Glutamatergic neuron (in vitro differentiated cells): ENCODE results near the gene MYO18B. TPM values are rescaled to one million over a fixed set of nuclear protein-coding genes. Genes with fewer than 3 reads are reported as not detected.

ENCODE experiments used
- DNase-seq: peaks from one replicate; pipeline ENCODE4 v3.0.0; 2022
- H3K27ac Mint-ChIP-seq: one replicate; pipeline ENCODE4 v1.8.0; 2020; ENCODE audit warnings: mild to moderate bottlenecking, mixed read lengths, inconsistent platforms; ENCODE audit not compliant: unreplicated experiment
- H3K27me3 Mint-ChIP-seq: one replicate; pipeline ENCODE4 v1.8.0; 2020; ENCODE audit warnings: mild to moderate bottlenecking, moderate library complexity, mixed read lengths, inconsistent platforms; ENCODE audit not compliant: unreplicated experiment
- H3K36me3 Mint-ChIP-seq: one replicate; pipeline ENCODE4 v1.8.0; 2020; ENCODE audit warnings: mild to moderate bottlenecking, mixed read lengths, inconsistent platforms; ENCODE audit not compliant: unreplicated experiment
- H3K4me1 Mint-ChIP-seq: one replicate; pipeline ENCODE4 v1.8.0; 2020; ENCODE audit warnings: mild to moderate bottlenecking, low read depth, mixed read lengths, inconsistent platforms; ENCODE audit not compliant: unreplicated experiment
- H3K4me3 Mint-ChIP-seq: one replicate; pipeline ENCODE4 v1.8.0; 2020; ENCODE audit warnings: mild to moderate bottlenecking, mixed read lengths, inconsistent platforms; ENCODE audit not compliant: unreplicated experiment
- H3K9me3 Mint-ChIP-seq: one replicate; pipeline ENCODE4 v1.8.0; 2020; ENCODE audit warnings: mild to moderate bottlenecking, moderate library complexity, mixed read lengths, inconsistent platforms; ENCODE audit not compliant: unreplicated experiment
- total RNA-seq: library from RNA; stranded (reverse); fragmentation: NEBNext Ultra II Directional; extraction: Animal tissue kit (Norgen Biotek cat#: 25700); gene quantifications from one replicate; pipeline ENCODE4 v1.2.1, GENCODE V29; 2021; ENCODE audit not compliant: unreplicated experiment
- TF ChIP-seq, protein P1 (sequence below): fragments of 200-600 bp; sonication (generic); IDR thresholded peaks from one replicate; pipeline ENCODE4 v1.5.0; 2021; ENCODE audit not compliant: partially characterized antibody, unreplicated experiment

MYO18B gene
- total RNA-seq, 1 donor from 2014 or later, result 0.25 TPM

DNA sequence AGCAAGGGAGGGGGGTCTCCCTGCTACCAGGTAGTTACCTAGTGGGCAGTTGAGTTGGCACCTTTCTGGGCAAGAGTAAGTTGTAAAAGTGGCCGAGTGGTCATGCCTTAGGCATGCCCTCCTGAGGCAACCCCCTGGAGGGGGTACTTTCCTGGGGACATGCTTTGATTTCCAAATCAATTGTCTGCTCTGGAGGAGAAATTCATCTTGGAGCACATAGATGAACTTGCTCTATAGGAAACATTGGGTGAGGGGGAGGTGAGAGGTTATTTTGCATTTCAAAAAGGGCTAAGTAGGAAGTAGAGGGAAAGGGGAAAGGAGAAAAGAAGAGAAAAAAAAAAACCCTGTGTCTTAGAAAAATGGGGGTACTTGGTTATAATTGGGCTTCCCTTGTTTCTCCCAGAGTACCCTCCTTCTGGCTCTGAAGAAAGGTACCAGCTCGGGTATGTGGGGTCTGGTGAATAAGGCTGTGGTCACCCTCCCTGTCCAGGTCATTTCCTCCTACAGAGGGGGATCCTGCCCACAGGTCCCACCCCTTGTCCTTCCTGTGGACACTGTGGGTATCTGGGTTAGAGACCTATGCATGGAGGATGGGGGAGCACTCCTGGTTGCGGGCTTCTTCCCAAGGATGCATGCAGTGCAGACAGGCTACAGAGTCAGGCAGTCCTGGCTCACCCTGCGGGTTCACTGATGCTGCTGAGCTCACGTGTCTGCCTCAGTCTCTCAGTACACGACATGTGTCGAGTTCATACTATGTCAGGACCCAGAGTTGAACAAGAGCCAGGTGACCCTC is 193.5 kb downstream of the MYO18B start:
- DNase-seq, result no peak
- H3K4me1 Mint-ChIP-seq, result peaks cover 2% of the 10 kb centered on the region
- H3K36me3 Mint-ChIP-seq, result peaks cover 5% of the 10 kb centered on the region
- H3K27ac Mint-ChIP-seq, result no peak overlapping the region
- H3K27me3 Mint-ChIP-seq, result peaks cover 3% of the 10 kb centered on the region
- H3K4me3 Mint-ChIP-seq, result no peak overlapping the region
- peaks cover 3% of the 10 kb centered on the region for H3K9me3 Mint-ChIP-seq
- TF ChIP-seq, protein P1, sequence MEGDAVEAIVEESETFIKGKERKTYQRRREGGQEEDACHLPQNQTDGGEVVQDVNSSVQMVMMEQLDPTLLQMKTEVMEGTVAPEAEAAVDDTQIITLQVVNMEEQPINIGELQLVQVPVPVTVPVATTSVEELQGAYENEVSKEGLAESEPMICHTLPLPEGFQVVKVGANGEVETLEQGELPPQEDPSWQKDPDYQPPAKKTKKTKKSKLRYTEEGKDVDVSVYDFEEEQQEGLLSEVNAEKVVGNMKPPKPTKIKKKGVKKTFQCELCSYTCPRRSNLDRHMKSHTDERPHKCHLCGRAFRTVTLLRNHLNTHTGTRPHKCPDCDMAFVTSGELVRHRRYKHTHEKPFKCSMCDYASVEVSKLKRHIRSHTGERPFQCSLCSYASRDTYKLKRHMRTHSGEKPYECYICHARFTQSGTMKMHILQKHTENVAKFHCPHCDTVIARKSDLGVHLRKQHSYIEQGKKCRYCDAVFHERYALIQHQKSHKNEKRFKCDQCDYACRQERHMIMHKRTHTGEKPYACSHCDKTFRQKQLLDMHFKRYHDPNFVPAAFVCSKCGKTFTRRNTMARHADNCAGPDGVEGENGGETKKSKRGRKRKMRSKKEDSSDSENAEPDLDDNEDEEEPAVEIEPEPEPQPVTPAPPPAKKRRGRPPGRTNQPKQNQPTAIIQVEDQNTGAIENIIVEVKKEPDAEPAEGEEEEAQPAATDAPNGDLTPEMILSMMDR, result no peak

DNA sequence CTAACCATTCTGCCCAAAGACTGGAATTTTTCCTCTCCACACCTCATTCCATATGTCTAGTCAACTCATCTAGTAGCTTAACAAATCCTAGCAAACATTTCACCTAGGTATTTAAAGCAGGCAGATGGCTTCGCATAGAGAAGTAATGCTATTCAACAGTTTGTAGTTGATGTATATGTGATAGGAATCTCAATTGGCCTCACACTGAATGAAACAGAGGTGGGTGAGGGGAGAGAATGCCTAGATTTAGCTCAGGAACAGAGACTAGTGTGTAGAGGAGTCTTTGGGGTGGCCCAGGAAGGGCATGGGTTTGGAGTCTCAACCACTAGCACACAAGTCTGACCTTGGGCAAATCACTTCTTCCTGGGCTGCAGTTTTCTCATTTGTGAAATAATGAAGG is 196.2 kb downstream of the MYO18B start:
- Mint-ChIP-seq H3K9me3 (peaks cover 16% of the 10 kb centered on the region), H3K27me3 (peaks cover 19% of the 10 kb centered on the region), H3K4me3 (no peak overlapping the region), H3K4me1 (peaks cover 29% of the 10 kb centered on the region), H3K27ac (no peak overlapping the region), H3K36me3 (peaks cover 8% of the 10 kb centered on the region)
- no peak for DNase-seq
- TF ChIP-seq, protein P1, result no peak

DNA sequence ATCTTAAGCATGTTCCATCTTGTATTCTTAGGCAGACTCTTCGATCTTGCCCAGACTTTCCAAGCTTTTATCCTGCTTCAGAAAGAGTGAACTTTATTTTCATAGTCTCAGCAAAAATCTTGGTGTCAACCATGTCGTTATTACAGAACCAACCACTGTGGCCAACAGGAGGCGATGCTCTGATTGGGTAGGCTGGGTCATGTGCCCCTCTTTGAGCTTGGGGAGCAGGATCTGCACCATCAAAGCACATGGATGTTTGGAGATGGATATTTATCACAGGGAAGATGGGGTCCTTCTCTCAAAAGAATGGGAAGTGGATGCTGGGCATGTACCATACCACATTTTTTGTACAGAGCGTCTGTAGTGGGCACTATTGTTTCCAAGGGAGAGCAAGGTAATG is 197.4 kb downstream of the MYO18B start:
- Mint-ChIP-seq H3K4me3 (no peak overlapping the region), H3K36me3 (peaks cover 8% of the 10 kb centered on the region), H3K27me3 (peaks cover 21% of the 10 kb centered on the region), H3K9me3 (peaks cover 20% of the 10 kb centered on the region), H3K27ac (no peak overlapping the region), H3K4me1 (peaks cover 33% of the 10 kb centered on the region)
- DNase-seq, result no peak
- TF ChIP-seq, protein P1, result no peak

DNA sequence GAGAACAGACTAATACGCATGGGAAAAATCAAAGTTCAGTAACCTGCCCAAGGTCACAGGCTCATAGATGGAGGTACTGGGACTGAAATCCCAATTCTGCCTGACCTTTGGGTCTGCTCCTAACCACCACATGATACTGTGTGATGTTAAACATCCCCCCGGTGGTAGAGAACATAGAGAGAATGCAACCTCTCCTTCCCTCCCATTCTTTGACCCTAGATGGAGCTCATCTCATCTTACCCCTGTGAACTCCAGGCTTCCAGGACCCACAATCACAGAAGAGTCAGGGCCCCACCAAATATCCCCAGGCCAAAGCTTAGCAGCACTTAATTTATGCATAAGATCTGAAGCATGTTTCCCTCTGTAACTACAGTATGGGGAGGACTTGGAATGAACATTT is 198.5 kb downstream of the MYO18B start:
- no peak overlapping the region for H3K4me3 Mint-ChIP-seq
- no peak for DNase-seq
- H3K27me3 Mint-ChIP-seq, result peaks cover 21% of the 10 kb centered on the region
- H3K36me3 Mint-ChIP-seq, result peaks cover 8% of the 10 kb centered on the region
- TF ChIP-seq, protein P1, result no peak
- peaks cover 34% of the 10 kb centered on the region for H3K4me1 Mint-ChIP-seq
- H3K27ac Mint-ChIP-seq, result peak overlapping the region; percentile 54
- H3K9me3 Mint-ChIP-seq, result peaks cover 20% of the 10 kb centered on the region

DNA sequence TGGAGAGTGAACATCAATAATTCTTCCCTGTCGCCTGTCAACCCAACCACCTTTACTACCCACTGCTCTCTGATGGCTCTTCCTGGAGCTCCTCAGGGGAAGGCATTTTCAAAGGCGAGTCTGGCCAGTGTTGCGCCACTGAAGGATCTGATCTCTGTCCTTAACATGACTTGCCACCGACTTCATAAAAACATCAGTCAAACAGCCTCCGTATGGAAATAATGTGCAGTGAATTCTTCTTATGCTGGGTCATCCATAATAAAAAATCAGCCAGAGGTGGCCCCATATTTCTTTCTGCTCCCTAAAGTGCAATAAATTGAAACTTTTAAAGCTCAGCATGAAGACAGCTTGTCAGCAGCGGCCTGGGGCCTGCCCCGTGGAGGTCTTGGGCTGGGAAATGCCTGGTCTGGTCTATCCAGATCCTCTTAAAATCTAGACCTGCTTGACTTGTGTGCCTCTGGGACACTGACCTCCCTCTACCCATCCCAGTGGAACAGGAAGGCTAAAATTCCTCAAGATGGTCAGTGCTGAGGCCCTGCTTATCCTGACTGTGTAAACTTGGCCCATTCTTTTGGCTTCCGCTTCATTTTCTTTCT is 199.5 kb downstream of the MYO18B start:
- Mint-ChIP-seq H3K4me1 (peaks cover 34% of the 10 kb centered on the region), H3K9me3 (peaks cover 20% of the 10 kb centered on the region), H3K27me3 (peaks cover 21% of the 10 kb centered on the region), H3K4me3 (peak overlapping the region; percentile 60), H3K27ac (peak overlapping the region; percentile 99), H3K36me3 (peaks cover 8% of the 10 kb centered on the region)
- TF ChIP-seq, protein P1, result no peak
- DNase-seq, result no peak
